Hippocampal formation (tissue), 2 donors: Measurements from ENCODE around the gene ABCA6.
"Not testable (repeated sequence)": the region's sequence is repeated elsewhere in the genome, so short reads cannot be mapped to it uniquely, and the experiment has no call there.

Source experiments
- DNase-seq, 2 donors: peaks; one replicate each; lab custom pipeline; 2025; lab: John Stamatoyannopoulos, UW

ABCA6 gene, protein sequence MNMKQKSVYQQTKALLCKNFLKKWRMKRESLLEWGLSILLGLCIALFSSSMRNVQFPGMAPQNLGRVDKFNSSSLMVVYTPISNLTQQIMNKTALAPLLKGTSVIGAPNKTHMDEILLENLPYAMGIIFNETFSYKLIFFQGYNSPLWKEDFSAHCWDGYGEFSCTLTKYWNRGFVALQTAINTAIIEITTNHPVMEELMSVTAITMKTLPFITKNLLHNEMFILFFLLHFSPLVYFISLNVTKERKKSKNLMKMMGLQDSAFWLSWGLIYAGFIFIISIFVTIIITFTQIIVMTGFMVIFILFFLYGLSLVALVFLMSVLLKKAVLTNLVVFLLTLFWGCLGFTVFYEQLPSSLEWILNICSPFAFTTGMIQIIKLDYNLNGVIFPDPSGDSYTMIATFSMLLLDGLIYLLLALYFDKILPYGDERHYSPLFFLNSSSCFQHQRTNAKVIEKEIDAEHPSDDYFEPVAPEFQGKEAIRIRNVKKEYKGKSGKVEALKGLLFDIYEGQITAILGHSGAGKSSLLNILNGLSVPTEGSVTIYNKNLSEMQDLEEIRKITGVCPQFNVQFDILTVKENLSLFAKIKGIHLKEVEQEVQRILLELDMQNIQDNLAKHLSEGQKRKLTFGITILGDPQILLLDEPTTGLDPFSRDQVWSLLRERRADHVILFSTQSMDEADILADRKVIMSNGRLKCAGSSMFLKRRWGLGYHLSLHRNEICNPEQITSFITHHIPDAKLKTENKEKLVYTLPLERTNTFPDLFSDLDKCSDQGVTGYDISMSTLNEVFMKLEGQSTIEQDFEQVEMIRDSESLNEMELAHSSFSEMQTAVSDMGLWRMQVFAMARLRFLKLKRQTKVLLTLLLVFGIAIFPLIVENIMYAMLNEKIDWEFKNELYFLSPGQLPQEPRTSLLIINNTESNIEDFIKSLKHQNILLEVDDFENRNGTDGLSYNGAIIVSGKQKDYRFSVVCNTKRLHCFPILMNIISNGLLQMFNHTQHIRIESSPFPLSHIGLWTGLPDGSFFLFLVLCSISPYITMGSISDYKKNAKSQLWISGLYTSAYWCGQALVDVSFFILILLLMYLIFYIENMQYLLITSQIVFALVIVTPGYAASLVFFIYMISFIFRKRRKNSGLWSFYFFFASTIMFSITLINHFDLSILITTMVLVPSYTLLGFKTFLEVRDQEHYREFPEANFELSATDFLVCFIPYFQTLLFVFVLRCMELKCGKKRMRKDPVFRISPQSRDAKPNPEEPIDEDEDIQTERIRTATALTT (N-terminal part only)

DNA sequence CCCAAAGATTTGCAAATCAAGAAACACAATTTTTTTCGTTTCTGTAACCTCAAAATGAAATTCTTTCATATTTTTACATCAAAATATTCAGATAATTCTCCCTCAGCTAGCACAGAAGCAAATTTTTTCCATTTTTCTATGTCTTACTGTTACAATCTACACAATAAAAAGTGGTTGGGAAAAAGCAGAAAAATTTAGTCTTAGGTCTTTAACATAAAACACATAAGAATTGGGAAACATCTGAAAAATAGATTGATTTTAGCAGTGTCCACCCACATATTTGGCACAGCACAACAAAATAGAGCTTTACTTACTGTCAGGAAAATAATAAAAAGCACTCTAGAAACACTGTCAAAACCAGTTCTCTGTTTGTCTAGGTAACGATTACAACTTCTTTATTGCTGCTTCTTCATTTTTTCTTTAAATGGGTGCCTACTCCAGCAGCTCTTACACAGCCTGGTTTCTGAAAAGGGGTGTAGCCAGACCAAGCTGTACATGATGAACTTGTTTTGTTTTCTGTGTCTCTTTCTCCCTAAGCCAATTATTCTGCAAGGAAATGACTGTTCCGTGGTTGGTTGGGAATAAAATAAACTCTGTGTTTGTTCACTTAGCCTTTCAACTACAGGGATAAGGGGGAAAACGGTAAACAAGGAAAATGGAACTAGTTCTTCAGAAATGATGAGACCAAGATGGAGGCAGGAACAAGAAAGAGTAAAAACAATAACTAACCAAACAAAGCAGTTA is at the start of gene ABCA6:
Gene ABCA6, minus strand, starts transcription at position 465 of the 744 bp plus-strand sequence. CDS start 1,192 bp downstream, outside the sequence.
- peak in 1 of 2 donors; percentile 70 for DNase-seq

DNA sequence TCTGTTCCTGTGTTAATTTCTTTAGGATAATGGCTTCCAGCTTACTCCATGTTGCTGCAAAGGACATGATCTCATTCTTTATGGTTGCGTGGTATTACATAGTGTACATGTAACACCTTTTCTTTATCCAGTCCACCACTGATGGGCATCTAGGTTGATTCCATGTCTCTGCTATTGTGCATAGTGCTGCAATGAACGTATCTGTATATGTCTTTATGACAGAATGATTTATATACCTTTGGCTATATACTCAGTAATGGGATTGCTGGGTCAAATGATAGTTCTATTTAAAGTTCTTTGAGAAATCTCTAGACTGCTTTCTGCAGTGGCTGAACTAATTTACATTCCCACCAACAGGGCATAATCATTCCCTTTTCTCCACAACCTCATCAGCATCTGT is 47.1 kb upstream of the ABCA6 start:
- DNase-seq = no peak

DNA sequence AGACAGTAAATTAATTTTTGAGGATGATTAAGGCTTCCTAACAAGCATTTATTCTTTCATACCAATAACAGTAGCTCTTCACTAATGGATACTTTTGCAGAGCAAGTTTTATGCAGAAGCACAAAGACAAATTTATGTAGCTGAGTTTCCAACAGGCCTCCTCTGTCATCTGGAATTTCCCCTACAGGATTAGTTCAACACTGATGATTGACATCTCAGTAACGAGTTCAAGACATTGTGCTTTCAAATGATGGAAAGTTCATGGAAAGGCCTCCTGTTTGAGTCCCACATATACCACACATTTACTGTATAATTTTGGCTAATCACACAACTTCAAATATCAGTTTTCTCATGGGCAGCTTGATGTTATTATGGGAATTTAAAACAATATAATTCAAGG is 46.4 kb upstream of the ABCA6 start:
- DNase-seq = no peak

DNA sequence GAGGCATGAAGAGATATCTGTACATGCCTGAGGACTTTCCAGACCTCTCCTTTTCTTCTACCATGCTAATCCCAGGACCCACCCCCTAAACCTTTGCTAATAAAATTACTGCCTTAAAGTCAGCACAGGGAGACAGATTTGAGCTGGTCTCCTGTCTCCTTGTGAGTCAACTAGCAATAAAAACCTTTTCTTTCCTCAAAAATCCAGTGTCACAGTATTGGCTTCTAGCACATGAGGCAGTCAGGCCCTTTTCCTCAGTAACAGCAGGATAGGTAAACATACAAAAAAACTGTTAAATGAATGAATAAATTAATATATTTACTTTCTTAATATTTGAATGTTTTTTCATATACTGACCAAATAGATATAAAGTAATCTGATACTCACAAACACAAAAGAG is 45.6 kb upstream of the ABCA6 start:
- DNase-seq = no peak

DNA sequence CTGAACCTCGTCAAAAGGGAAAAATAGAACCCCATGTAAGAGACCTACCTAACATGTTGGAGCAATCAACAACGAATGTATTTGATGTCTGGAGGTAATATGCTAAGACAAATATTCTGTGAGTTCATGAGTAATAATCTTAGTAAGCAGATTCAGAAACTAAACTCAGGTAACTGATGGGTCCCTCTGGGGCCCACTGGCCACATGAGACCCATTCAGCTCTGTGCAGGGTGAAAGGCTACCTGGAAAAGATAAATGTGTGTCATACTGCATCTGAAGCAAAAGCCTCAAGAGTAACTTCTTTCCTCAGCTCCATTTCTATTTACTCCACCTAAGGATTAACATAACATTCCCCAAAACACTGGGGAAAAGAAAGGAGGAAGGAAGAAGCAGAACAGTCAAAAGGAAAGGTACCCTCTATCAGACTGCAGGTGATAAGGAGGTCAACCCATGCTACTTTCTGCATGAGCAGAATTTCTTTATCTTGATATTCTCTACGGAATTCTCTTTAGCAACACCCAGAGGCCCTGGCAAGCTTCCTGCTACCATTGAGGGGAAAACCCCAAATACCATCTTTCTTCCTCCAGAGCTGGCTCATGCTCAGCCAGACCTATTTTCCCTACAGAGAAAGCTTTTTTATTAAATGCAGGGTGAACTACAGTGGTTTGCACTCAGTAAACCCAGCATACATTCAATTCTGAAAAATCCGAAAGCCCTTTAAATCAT is 37.7 kb upstream of the ABCA6 start:
- no peak for DNase-seq

DNA sequence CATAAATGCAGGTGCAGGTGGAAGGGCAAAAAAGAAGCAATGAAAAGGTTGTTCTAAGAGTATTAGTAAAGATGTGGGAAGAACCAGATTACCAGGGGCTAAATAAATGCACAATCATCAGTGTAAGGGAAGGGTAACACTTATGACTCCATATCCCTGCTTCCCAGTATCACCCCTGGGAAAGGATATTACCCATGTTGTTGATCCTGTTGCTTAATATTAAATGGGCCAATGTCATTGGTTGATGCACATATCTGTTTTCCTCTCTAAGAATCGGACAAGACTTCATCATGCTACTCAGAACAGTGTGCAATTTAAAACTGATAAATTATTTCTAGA is 34.7 kb upstream of the ABCA6 start:
- DNase-seq = no peak

DNA sequence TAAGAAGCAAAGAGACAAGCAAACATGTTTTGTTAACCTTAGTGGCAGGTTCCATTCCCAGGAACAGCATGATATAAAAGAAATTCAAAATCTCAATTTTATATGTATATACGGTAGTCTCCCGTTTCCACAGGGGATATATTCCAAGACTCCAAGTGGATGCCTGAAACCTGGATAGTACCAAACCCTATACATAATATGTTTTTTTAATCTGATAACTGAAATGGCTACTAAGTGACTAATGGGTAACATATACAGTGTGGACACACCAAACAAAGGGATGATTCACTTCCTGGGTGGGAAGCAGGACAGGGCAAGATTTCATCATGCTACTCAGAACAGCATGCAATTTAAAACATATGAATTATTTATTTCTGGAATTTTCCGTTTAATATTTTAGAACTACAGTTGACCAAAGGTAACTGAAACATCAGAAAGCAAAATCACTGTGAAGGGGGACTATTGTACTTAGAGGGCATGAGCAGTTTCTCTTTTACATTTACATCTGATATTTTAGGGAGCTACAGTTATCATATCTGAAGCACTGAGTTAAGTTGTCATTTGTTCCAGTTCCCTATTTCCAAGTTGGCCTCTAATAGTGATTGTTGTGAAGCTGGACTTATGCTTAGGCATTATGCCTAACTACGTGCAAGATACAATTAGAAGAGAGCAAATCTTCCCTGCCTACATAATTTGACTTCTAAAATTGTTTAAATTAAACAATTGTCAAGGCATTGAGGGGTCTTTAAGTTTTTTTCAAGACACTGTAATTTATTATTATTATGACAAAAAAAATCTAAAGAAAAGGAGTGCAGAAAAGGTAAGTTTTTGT is 34.1 kb upstream of the ABCA6 start:
- DNase-seq = no peak

DNA sequence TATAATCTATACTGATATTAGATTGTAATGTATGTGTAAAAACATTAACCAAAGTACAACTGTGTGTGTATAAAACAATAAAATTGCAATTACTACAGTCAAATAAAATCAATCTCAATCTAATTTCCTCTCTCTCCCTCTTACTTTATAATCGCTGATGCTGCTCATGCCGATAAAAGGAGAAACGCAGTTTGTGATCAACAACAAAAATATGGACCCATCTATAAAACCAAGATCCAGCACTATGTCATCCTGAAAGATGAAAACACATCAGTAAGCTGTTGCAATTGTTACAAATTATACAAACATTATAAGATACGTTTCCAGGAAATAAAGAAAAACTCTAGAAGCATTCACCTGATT is 33.5 kb upstream of the ABCA6 start:
- no peak for DNase-seq

DNA sequence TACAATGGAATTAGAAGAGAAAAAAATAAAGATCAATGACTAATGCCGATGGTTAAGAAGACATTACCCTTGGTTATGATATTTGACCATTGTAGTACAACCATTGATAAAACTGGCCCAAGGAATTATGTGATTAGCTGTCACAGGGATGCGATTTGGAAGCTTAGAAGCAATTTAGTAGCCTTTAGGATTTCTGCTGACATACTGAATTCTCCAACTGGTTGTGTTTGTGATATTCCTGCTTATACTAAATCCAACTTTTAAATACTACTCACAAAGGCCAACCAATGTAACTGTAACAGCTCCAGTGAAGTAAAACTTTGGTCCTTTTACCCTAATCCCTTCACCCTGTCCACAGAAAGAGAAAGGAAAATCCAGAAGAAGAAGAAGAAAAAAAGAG is 31.4 kb upstream of the ABCA6 start:
- DNase-seq = no peak

DNA sequence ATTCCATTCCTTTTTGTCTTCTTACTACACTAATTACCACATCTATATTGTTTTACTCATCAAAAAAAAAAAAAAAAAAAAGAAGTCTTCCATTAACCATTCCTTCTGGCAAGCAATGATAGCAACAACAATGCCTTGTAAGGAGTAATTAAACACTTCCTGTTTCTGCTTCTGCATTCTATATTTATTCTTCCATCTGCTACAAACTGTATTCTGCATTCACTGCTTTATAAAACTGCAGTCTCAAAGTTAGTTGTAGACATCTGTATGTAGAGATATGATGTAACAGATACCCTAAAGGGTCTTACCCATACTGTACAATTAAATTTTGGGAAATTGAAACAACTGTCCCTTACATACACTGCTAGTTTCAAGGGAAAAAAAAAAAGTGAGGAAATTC is 28.7 kb upstream of the ABCA6 start:
- no peak for DNase-seq

DNA sequence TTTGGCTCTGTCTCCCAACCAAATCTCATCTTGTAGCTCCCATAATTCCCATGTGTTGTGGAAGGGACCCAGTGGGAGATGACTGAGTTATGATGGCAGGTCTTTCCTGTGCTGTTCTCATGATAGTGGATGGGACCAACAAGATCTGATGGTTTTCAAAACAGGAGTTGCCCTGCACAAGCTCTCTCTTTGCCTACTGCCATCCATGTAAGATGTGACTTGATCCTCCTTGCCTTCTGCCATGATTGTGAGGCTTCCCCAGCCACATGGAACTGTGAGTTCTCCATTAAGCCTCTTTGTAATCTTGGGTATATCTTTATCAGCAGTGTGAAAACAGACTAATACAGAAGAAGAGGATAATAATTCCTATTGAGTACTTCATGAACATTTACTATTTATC is 26.9 kb upstream of the ABCA6 start:
- not testable (repeated sequence) for DNase-seq

DNA sequence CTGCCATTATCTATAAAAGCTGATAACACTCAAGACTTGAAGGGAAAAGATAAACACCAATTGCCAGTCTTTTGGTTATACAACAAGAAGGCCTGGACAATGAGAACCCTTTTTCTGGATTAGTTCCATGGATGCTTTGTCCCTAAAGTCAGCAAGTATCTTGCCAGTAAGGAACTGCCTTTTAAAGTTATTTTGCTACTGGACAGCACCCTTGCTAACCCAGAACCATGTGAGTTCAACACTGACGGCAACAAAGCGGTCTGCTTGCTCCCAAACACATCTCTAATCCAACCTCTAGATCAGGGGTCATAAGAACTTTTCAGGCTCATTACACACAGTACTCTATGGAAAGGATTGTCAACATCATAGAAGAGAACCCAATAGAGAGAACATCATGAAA is 25.3 kb upstream of the ABCA6 start:
- no peak for DNase-seq

DNA sequence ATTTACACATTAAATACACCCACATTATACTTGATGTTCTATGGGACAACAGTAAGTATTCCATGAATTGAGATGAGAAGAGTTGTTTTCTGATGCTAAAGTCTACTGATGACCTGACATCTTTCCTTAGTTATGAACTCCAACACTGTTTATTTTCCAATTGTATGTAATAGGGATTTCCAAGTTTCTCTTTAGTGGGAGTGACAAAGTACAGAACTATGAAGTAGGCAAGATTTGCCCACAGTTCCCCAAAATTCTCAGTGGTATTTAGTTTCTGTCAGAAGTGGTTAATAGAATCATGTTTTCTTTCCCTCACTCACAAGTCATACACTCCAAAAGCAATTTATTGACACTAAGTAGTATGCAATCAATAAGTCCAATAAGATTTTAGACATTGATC is 22.5 kb upstream of the ABCA6 start:
- no peak for DNase-seq

DNA sequence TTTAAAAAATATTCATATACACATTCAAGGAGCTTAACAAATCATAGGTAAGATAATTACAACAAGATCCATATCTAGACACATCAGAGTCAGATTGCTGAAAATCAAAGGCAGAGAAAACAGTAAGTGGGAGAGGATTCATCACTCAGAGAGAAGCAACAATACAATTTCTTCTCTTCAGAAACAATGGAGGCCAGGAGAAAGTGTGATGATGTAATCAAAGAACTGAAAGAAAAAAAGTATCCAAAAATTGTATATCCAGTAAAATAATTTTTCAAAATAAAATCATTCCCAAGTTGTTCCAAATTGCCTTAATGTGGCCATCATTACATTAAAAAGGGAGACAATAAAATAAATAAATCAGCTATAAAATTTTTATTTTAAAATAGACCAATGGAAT is 17.7 kb upstream of the ABCA6 start:
- no peak for DNase-seq

DNA sequence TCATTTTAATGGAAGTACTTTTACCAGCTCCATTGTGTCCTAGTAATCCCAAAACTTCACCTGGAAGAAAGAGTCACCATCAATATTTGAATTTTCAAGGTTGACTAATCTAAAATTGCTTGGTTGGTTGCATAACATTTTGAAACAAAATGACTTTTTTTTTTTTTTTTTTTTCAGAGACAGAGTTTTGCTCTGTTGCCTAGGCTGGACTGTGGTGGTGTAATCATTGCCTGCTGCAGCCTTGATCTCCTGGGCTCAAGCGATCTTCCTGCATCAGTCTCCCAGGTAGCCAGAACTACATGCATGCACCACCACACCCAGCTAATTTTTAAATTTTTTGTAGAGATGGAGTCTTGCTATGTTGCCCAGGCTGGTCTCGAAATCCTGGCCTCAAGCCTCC is 12.6 kb upstream of the ABCA6 start:
- no peak for DNase-seq

DNA sequence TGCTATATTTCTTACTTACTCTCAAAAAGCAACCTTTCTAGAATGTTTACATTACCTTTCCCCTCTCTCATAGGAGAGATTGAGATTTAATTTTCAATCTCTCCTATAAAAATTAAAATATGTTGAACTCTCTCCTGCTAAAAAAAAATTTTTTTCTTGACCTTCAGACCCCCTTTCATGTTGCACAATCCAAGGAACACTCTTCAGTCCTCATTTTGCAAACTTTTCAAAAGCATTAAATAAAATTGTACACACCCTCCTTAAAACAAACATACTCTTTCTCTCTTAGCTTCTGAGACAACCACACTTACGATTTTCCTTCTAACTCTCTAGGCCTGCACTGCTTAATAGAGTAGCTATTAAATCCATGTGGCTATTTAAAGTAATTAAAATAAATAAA is 8.6 kb upstream of the ABCA6 start:
- no peak for DNase-seq

DNA sequence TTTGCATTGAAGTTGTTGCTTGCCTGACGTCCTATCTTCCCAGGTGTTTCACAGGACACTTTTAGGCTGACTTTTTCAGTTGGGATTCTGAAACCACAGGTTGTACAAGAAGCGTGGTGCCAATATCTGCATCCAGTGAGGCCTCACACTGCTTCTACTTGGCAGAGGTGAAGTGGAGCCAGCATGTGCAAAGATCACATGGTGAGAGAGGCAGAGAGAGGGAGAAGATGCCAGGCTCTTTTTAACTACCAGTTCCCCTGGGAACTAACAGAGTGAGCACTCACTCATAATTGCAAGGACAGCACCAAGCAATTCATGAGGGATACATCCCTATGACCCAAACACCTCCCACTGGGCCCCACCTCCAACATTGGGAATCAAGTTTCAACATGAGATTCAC is 5.8 kb upstream of the ABCA6 start:
- no peak for DNase-seq

DNA sequence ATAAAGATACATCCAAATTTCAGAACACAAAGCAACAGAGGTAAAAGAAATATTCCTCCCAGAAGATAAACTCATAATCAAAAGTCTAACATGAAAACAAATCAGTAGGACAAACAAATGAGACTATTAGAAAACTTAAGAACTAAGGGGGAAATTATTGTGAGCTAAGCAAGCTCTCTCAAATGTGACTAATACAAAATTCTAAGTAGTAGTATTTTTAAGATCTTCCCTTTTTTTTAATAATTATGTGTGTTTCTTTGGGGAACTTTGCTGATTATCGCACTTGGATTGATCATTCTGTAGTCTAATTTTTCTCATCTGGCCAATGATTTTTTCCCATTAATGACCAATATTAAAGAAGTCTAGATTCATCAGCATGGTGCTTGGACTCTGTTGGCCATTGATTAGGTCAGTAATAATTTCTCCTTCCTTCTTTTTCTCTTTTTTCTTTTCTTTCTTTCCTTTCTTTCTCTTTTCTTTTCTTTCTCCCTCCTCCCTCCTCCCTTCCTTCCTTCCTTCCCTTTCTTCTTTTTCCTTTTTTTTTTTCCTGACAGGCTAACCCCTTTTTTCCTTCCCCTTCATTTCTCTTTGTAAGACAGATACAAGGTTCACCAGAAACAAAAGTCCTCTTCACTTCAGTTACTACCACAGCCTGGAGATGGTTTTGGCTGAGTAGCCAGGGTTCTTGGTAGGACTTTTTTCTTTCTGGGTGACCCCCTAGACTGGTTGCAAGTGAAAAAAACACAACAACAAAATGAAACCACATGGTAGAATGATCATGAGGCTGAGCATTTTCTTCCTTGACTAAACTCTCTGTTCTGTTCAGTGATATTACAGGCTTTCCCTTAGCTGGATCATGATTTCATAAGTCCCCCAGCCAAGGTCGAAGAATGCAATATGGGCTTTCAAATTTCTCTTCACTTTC is 2.9 kb upstream of the ABCA6 start:
- DNase-seq = no peak

DNA sequence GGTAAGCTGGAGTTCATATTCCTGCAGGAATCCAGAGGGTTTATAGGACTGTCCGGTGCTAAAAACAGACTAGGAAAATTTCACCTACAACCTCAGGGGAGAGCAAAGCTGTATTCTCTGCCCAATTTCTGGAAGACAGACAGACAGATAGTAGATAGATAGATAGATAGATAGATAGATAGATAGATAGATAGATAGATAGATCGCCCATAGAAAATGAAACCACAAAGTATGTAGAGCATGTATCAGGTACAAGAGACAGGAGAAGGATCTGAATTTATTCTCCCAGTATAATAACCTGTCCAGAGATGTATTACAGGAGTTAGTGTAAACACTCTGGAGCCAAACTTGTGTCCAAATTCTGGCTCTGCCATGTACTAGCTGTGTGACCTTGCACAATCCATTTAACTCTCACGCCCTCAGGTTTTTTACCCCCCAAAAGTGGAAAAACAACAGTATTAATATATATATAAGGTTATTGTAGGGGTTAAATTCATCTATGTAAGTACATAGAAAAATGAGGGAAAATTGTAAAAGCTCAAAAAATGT is 2.1 kb upstream of the ABCA6 start:
- no peak for DNase-seq
